H1 (cell line): ENCODE measurements around the gene MELTF. TPM values are rescaled to one million over a fixed set of nuclear protein-coding genes. Genes with fewer than 3 reads are reported as not detected.

Experiments used
- CTCF ChIA-PET: fragments of 300-600 bp; sonication (Branson Sonifier 250); formaldehyde crosslinking; loops from one replicate; lab custom pipeline; 2021; ENCODE audit not compliant: partially characterized antibody; lab: Charles Lee
- POLR2A ChIA-PET: fragments of 300-600 bp; sonication (Branson Sonifier 250); formaldehyde crosslinking; loops from one replicate; lab custom pipeline; 2021; ENCODE audit warnings: inconsistent platforms; ENCODE audit not compliant: partially characterized antibody; lab: Charles Lee
- DNase-seq, 2 experiments: peaks; one replicate each; pipeline versions ENCODE4 v3.0.0 to v3.0.0-alpha.2; 2010 to 2022; ENCODE audit warnings: low spot score in 2 of 2, low read depth in 1 of 2, mixed read lengths in 1 of 2
- FAIRE-seq: peaks from 2 replicates; lab custom pipeline; 2011; peaks lifted over from hg19 to GRCh38; lab: Jason Lieb, UNC
- H2AFZ ChIP-seq: 2 replicates; pipeline ENCODE4 v1.8.1; 2012; ENCODE audit warnings: low read length, inconsistent platforms
- H2AK5ac ChIP-seq: 2 replicates; pipeline ENCODE4 v1.6.1; 2013; ENCODE audit warnings: low read depth, low read length
- H2BK120ac ChIP-seq: replicated peaks from 2 replicates; pipeline ENCODE3; 2013; ENCODE audit warnings: low read depth, low read length, inconsistent platforms
- H2BK12ac ChIP-seq: 2 replicates; pipeline ENCODE4 v1.6.1; 2013; ENCODE audit warnings: low read depth, low read length
- H2BK15ac ChIP-seq: 2 replicates; pipeline ENCODE4 v1.6.1; 2013; ENCODE audit warnings: low read length
- H2BK20ac ChIP-seq: 2 replicates; pipeline ENCODE4 v1.6.1; 2013; ENCODE audit warnings: low read length
- H2BK5ac ChIP-seq: 2 replicates; pipeline ENCODE4 v1.6.1; 2013; ENCODE audit warnings: low read depth, low read length
- H3K14ac ChIP-seq: 2 replicates; pipeline ENCODE4 v1.6.1; 2013; ENCODE audit warnings: inconsistent platforms; ENCODE audit not compliant: insufficient read length
- H3K18ac ChIP-seq: 2 replicates; pipeline ENCODE4 v1.6.1; 2013; ENCODE audit warnings: low read length; ENCODE audit errors: extremely low read depth
- H3K23ac ChIP-seq: 2 replicates; pipeline ENCODE4 v1.6.1; 2013; ENCODE audit warnings: inconsistent platforms; ENCODE audit not compliant: insufficient read length
- H3K23me2 ChIP-seq: 2 replicates; pipeline ENCODE4 v1.6.1; 2013; ENCODE audit warnings: low read depth, low read length
- H3K27ac ChIP-seq: 2 replicates; pipeline ENCODE4 v1.6.1; 2011; ENCODE audit warnings: low read depth, low read length, inconsistent platforms
- H3K27me3 ChIP-seq, 4 experiments: replicated peaks in 1 of 4; 1 replicate in 1 of 4; 2 replicates in 3 of 4; pipeline versions ENCODE4 v1.6.1 to v1.8.1; 2011 to 2013; ENCODE audit warnings: low read length in 3 of 4, mild to moderate bottlenecking in 3 of 4, inconsistent platforms in 2 of 4, mixed read lengths in 2 of 4, moderate library complexity in 1 of 4; ENCODE audit not compliant: control insufficient read depth in 3 of 4, insufficient read depth in 3 of 4; ENCODE audit errors: extremely low read depth in 1 of 4
- H3K36me3 ChIP-seq, 4 experiments: 2 replicates each; pipeline versions ENCODE4 v1.6.1 to v1.8.1; 2011 to 2013; ENCODE audit warnings: mild to moderate bottlenecking in 4 of 4, low read length in 3 of 4, moderate library complexity in 2 of 4, control low read depth in 1 of 4, inconsistent platforms in 1 of 4; ENCODE audit not compliant: insufficient read depth in 4 of 4, control insufficient read depth in 2 of 4
- H3K4ac ChIP-seq: replicated peaks from 2 replicates; pipeline ENCODE3; 2013; ENCODE audit warnings: low read length, low read depth, mixed read lengths, inconsistent platforms; ENCODE audit not compliant: insufficient read length
- H3K4me1 ChIP-seq, 4 experiments: replicated peaks in 1 of 4; 1 replicate in 1 of 4; 2 replicates in 3 of 4; pipeline versions ENCODE4 v1.6.1 to v1.8.1; 2011 to 2013; ENCODE audit warnings: low read length in 3 of 4, inconsistent platforms in 2 of 4, mixed read lengths in 1 of 4; ENCODE audit not compliant: insufficient read depth in 4 of 4, control insufficient read depth in 3 of 4
- H3K4me2 ChIP-seq, 2 experiments: 2 replicates each; pipeline versions ENCODE4 v1.6.1 to v1.8.1; 2011 to 2013; ENCODE audit warnings: low read depth in 2 of 2, low read length in 2 of 2, control low read depth in 1 of 2, inconsistent platforms in 1 of 2, mild to moderate bottlenecking in 1 of 2; ENCODE audit not compliant: insufficient read depth in 1 of 2
- H3K4me3 ChIP-seq, 4 experiments: fragments of 200-600, 300-600 bp in 1 of 4; sonication (generic), shearing (Covaris generic), sonication (Bioruptor Twin) in 1 of 4; 2 replicates each; pipeline versions ENCODE4 v1.5.1 to v1.8.1; 2011 to 2016; ENCODE audit warnings: low read length in 4 of 4, low read depth in 3 of 4, control low read depth in 2 of 4, inconsistent platforms in 2 of 4, mild to moderate bottlenecking in 2 of 4, mixed read lengths in 1 of 4, moderate library complexity in 1 of 4; ENCODE audit not compliant: insufficient read depth in 2 of 4; ENCODE audit errors: extremely low read depth in 1 of 4
- H3K56ac ChIP-seq: replicated peaks from 2 replicates; pipeline ENCODE3; 2013; ENCODE audit warnings: low read depth, mild to moderate bottlenecking, mixed read lengths, low read length, inconsistent platforms; ENCODE audit not compliant: insufficient read length
- H3K79me1 ChIP-seq: 2 replicates; pipeline ENCODE4 v1.6.1; 2013; ENCODE audit warnings: low read depth, low read length, control low read depth
- H3K79me2 ChIP-seq, 2 experiments: 2 replicates each; pipeline versions ENCODE4 v1.6.1 to v1.8.1; 2012 to 2013; ENCODE audit warnings: low read length in 2 of 2, mild to moderate bottlenecking in 2 of 2, inconsistent platforms in 1 of 2; ENCODE audit not compliant: insufficient read depth in 2 of 2, control insufficient read depth in 1 of 2
- H3K9ac ChIP-seq, 4 experiments: replicated peaks in 1 of 4; 1 replicate in 1 of 4; 2 replicates in 3 of 4; pipeline versions ENCODE4 v1.6.1 to v1.8.1; 2011 to 2013; ENCODE audit warnings: low read depth in 3 of 4, low read length in 3 of 4, control low read depth in 2 of 4, mild to moderate bottlenecking in 2 of 4, moderate library complexity in 2 of 4, inconsistent platforms in 1 of 4; ENCODE audit errors: extremely low read depth in 1 of 4
- H3K9me3 ChIP-seq, 2 experiments: 2 replicates each; pipeline versions ENCODE4 v1.6.1 to v1.8.1; 2012 to 2013; ENCODE audit warnings: mild to moderate bottlenecking in 2 of 2, moderate library complexity in 2 of 2, control low read depth in 1 of 2, inconsistent platforms in 1 of 2, low read depth in 1 of 2, low read length in 1 of 2, mixed read lengths in 1 of 2; ENCODE audit not compliant: insufficient read depth in 2 of 2
- H4K20me1 ChIP-seq, 2 experiments: replicated peaks in 1 of 2; 2 replicates each; pipeline versions ENCODE3 to v1.8.1; 2011 to 2013; ENCODE audit warnings: inconsistent platforms in 2 of 2, low read length in 2 of 2, mild to moderate bottlenecking in 1 of 2; ENCODE audit not compliant: insufficient read depth in 2 of 2, control insufficient read depth in 1 of 2
- H4K5ac ChIP-seq: 2 replicates; pipeline ENCODE4 v1.6.1; 2013; ENCODE audit warnings: low read length, low read depth, mixed read lengths, inconsistent platforms; ENCODE audit not compliant: insufficient read length
- H4K8ac ChIP-seq: 2 replicates; pipeline ENCODE4 v1.8.0; 2013; ENCODE audit warnings: mild to moderate bottlenecking, moderate library complexity, low read length, inconsistent platforms; ENCODE audit not compliant: insufficient read depth; ENCODE audit errors: extremely low read depth
- H4K91ac ChIP-seq: replicated peaks from 2 replicates; pipeline ENCODE3; 2013; ENCODE audit warnings: low read length, mixed read lengths, inconsistent platforms; ENCODE audit not compliant: insufficient read length
- ASH2L ChIP-seq: fragments of 200-600, 300-600 bp; sonication (generic); IDR thresholded peaks from one replicate; pipeline ENCODE4 v1.7.1; 2017; ENCODE audit warnings: low read length
- BRCA1 ChIP-seq: IDR thresholded peaks from 2 replicates; pipeline ENCODE4 v1.6.1; 2012; ENCODE audit warnings: low read depth, low read length, improper control_type of control experiment
- CBX8 ChIP-seq: fragments of 300-800, 300-1000 bp; sonication (generic); IDR thresholded peaks from 2 replicates; pipeline ENCODE4 v1.7.1; 2016; ENCODE audit warnings: low read depth, low read length, borderline replicate concordance
- CHD1 ChIP-seq: IDR thresholded peaks from 2 replicates; pipeline ENCODE4 v1.6.1; 2012; ENCODE audit warnings: low read depth, low read length, improper control_type of control experiment
- CHD2 ChIP-seq: IDR thresholded peaks from 2 replicates; pipeline ENCODE4 v1.6.1; 2012; ENCODE audit warnings: low read length, improper control_type of control experiment
- EP300 ChIP-seq, 2 experiments: IDR thresholded peaks; 1 replicate in 1 of 2; 2 replicates in 1 of 2; pipeline ENCODE4 v1.6.1; 2011 to 2012; ENCODE audit warnings: low read depth in 2 of 2, low read length in 2 of 2, mild to moderate bottlenecking in 2 of 2, borderline replicate concordance in 1 of 2, inconsistent platforms in 1 of 2, moderate library complexity in 1 of 2
- HDAC2 ChIP-seq, 2 experiments: fragments of 300-600 bp in 1 of 2; sonication (generic) in 1 of 2; IDR thresholded peaks; 2 replicates each; pipeline ENCODE4 v1.6.1; 2011 to 2012; ENCODE audit warnings: low read depth in 2 of 2, low read length in 2 of 2, mild to moderate bottlenecking in 2 of 2, moderate library complexity in 2 of 2, borderline replicate concordance in 1 of 2, inconsistent platforms in 1 of 2
- POLR2AphosphoS5 ChIP-seq: IDR thresholded peaks from 2 replicates; pipeline ENCODE4 v1.6.1; 2011; ENCODE audit warnings: low read depth, low read length
- RBBP5 ChIP-seq: IDR thresholded peaks from 2 replicates; pipeline ENCODE4 v1.7.1; 2012; ENCODE audit warnings: low read depth, mild to moderate bottlenecking, inconsistent platforms, low read length, moderate library complexity, borderline replicate concordance
- SP2 ChIP-seq: IDR thresholded peaks from 2 replicates; pipeline ENCODE4 v1.6.1; 2012; ENCODE audit warnings: mild to moderate bottlenecking, low read length, inconsistent platforms
- WGBS, 2 experiments: shearing (Covaris generic) in 1 of 2; methylation state at CpG; one replicate each; pipeline versions ENCODE4 v1.1.6 to v1.1.7; 2013 to 2015; ENCODE audit warnings: low lambda C conversion rate in 2 of 2, mixed read lengths in 2 of 2, inconsistent platforms in 1 of 2, low coverage in 1 of 2, missing lambda C conversion rate in 1 of 2; ENCODE audit not compliant: insufficient replicate concordance in 2 of 2, insufficient coverage in 1 of 2, insufficient read length in 1 of 2; ENCODE audit errors: extremely low coverage in 1 of 2, missing lambda C conversion rate in 1 of 2; 5-methylcytosine and 5-hydroxymethylcytosine counted together
- polyA plus RNA-seq, 7 experiments: library from polyadenylated mRNA; depleted of rRNA in 3 of 7; stranded (reverse) in 5 of 7; unstranded in 2 of 7; fragments of >200 nt in 5 of 7; fragments of 200-250 nt in 2 of 7; gene quantifications; 1 replicate in 5 of 7; 2 replicates in 1 of 7; 4 replicates in 1 of 7; pipeline versions ENCODE4 v1.2.1 to v1.2.3, GENCODE V29; 2011 to 2013; ENCODE audit warnings: missing spikeins in 2 of 7, mixed read lengths in 2 of 7
- total RNA-seq: library from RNA; stranded (reverse); fragmentation: NEBNext Ultra II Directional; extraction: Animal tissue kit (Norgen Biotek cat#: 25700); gene quantifications from 2 replicates; pipeline ENCODE4 v1.2.1, GENCODE V29; 2021
- TF ChIP-seq, protein P1 (sequence below): IDR thresholded peaks from 2 replicates; pipeline ENCODE4 v1.6.1; 2012; ENCODE audit warnings: inconsistent platforms

The MELTF gene
- total and polyA plus RNA-seq, 2 of the 8 experiments (the other 6 are each of a cell fraction or from before 2014, with no cell fraction given) = 1.7 to 3.5 TPM

DNA sequence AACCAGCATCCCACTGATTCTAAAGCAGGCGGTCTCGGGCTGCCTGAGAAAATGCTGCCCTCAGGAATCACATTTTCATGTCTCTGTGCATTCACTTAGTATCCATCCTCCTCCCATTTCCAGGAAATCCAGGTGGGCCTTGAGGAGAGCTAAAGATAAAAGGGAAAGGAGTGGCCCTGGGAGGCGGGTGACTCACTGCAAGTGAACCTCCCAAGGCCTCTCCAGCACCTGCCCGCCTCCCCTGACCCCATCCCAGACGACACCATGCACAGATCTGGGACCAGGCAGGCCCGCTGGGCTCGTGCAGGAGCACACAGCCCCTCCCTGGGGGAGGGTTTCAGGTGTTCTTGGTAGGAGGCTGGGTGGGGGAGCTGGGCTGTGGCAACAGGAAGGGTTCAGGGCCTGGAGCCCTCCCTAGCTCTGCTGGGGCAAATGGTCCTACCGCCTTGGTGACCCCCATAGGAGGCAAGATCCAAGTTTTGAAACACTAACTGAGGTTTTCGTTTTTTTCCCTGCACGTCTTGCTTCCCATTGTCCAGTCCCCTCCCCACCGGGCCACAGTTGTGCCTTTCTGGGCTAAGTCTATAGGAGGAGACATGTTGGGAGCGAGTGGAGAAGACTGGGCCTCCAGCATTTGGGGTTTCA lies 22.2 kb downstream of the MELTF start:
- Histone ChIP-seq H3K79me1 (no peaks in the 10 kb centered on the region), H2BK120ac (no peak overlapping the region), H3K14ac (no peak overlapping the region), H3K4me2 (no peak overlapping the region), H3K27ac (no peak overlapping the region), H2BK12ac (no peak overlapping the region), H3K4me1 (peaks cover 3 to 10% (median 6%) of the 10 kb centered on the region in 4 experiments), H2AK5ac (no peak overlapping the region), H2BK20ac (no peak overlapping the region), H3K9me3 (no peaks in the 10 kb centered on the region), H3K23ac (no peak overlapping the region), H4K20me1 (no peaks in the 10 kb centered on the region), H3K56ac (no peak overlapping the region), H3K36me3 (no peaks in the 10 kb centered on the region), H2BK15ac (no peak overlapping the region), H4K8ac (no peak overlapping the region), H4K5ac (no peak overlapping the region), H3K79me2 (no peaks in the 10 kb centered on the region), H3K18ac (no peak overlapping the region), H3K4me3 (no peak overlapping the region), H3K4ac (no peak overlapping the region), H2AFZ (no peak overlapping the region), H2BK5ac (no peak overlapping the region), H3K23me2 (peaks cover 6% of the 10 kb centered on the region), H4K91ac (no peak overlapping the region), H3K27me3 (peaks cover 0 to 17% (median 15%) of the 10 kb centered on the region in 4 experiments; a peak in 6 of 7 replicates), H3K9ac (no peak overlapping the region)
- CTCF ChIA-PET = interaction anchor here (0.8 to 19.7 kb wide), 6 partner anchors 8 to 505 kb away, joined by 3 to 245 read pairs (median 3); partner anchors contain the start of gene MELTF
- no peak for DNase-seq
- 80% methylated on average over 11 of the region's 12 CpGs; no CpG with 5 or more reads in 1 of the 2 experiments for WGBS, 2 experiments
- no peak for FAIRE-seq
- POLR2A ChIA-PET = interaction anchor here (1.3 to 2.0 kb wide), 4 partner anchors 12 to 23 kb away, joined by 3 to 5 read pairs (median 4); no protein-coding TSS in a partner anchor
- TF ChIP-seq POLR2AphosphoS5 (no peak), RBBP5 (no peak), BRCA1 (no peak), SP2 (no peak), EP300 (IDR thresholded peaks at IDR 0.05; ENCODE audit: borderline replicate concordance in 1 of 2, low read depth in 2 of 2, low read length in 2 of 2) (no peak), CHD2 (no peak), ASH2L (no peak), CBX8 (no peak), HDAC2 (IDR thresholded peaks at IDR 0.05; ENCODE audit: borderline replicate concordance in 1 of 2, low read depth in 2 of 2, low read length in 2 of 2) (no peak), CHD1 (no peak)
- TF ChIP-seq, protein P1, sequence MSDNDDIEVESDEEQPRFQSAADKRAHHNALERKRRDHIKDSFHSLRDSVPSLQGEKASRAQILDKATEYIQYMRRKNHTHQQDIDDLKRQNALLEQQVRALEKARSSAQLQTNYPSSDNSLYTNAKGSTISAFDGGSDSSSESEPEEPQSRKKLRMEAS = no peak
